Fibroblast of lung (primary cell): ENCODE measurements around the gene GTF2A1.

Experiments
- CTCF ChIP-seq, 2 donors: IDR thresholded peaks in 1 of 2; conservative IDR thresholded peaks in 1 of 2; 1 replicate in 1 of 2; 2 replicates in 1 of 2; pipeline ENCODE4 v1.5.1; 2011 to 2012; ENCODE audit warnings: low read length in 2 of 2, control low read depth in 1 of 2, inconsistent platforms in 1 of 2, low read depth in 1 of 2, mild to moderate bottlenecking in 1 of 2
- EZH2 ChIP-seq: IDR thresholded peaks from 2 replicates; pipeline ENCODE4 v1.5.1; 2012; ENCODE audit warnings: low read length, control low read depth, mild to moderate bottlenecking; ENCODE audit errors: missing control alignments

- TF ChIP-seq CTCF (conservative IDR thresholded peaks at IDR 0.05 in 1 of 2, IDR thresholded peaks at IDR 0.05 in 1 of 2; ENCODE audit: low read depth in 1 of 2, low read length in 2 of 2) (no peak), EZH2 (no peak)
Observed at GRCh38 chr14:81192594-81192993, 28.2 kb downstream of the GTF2A1 start.
